PC-9 (cell line): ENCODE measurements around the gene FOSL2.

Source experiments
- EZH2 ChIP-seq: fragments of 200-600 bp; sonication (generic); IDR thresholded peaks from 2 replicates; pipeline ENCODE4 v1.8.0; 2017; ENCODE audit warnings: antibody characterized with exemption, low read depth
- TF ChIP-seq, protein P1 (sequence below): fragments of 200-600 bp; sonication (generic); conservative IDR thresholded peaks from 2 replicates; pipeline ENCODE4 v1.6.1; 2017; ENCODE audit warnings: mixed run types, antibody characterized with exemption, mild to moderate bottlenecking, moderate library complexity

DNA sequence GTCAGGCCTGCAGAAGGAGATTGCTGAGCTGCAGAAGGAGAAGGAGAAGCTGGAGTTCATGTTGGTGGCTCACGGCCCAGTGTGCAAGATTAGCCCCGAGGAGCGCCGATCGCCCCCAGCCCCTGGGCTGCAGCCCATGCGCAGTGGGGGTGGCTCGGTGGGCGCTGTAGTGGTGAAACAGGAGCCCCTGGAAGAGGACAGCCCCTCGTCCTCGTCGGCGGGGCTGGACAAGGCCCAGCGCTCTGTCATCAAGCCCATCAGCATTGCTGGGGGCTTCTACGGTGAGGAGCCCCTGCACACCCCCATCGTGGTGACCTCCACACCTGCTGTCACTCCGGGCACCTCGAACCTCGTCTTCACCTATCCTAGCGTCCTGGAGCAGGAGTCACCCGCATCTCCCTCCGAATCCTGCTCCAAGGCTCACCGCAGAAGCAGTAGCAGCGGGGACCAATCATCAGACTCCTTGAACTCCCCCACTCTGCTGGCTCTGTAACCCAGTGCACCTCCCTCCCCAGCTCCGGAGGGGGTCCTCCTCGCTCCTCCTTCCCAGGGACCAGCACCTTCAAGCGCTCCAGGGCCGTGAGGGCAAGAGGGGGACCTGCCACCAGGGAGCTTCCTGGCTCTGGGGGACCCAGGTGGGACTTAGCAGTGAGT, 19.4 kb downstream of the FOSL2 start:
- TF ChIP-seq, protein P1, sequence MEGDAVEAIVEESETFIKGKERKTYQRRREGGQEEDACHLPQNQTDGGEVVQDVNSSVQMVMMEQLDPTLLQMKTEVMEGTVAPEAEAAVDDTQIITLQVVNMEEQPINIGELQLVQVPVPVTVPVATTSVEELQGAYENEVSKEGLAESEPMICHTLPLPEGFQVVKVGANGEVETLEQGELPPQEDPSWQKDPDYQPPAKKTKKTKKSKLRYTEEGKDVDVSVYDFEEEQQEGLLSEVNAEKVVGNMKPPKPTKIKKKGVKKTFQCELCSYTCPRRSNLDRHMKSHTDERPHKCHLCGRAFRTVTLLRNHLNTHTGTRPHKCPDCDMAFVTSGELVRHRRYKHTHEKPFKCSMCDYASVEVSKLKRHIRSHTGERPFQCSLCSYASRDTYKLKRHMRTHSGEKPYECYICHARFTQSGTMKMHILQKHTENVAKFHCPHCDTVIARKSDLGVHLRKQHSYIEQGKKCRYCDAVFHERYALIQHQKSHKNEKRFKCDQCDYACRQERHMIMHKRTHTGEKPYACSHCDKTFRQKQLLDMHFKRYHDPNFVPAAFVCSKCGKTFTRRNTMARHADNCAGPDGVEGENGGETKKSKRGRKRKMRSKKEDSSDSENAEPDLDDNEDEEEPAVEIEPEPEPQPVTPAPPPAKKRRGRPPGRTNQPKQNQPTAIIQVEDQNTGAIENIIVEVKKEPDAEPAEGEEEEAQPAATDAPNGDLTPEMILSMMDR = no peak
- TF ChIP-seq EZH2 = no peak
